ENCODE measurements around the gene CYGB. TPM values are rescaled to one million over a fixed set of nuclear protein-coding genes. Genes with fewer than 3 reads are reported as not detected.

The CYGB gene
- total and polyA plus RNA-seq, 9 of the 15 experiments (the other 6 are each of a cell fraction or from before 2014, with no cell fraction given): 0.08 to 0.95 (median 0.18) TPM; not detected in 5

GRCh38 chr17:76532072-76532651, 5.3 kb downstream of the CYGB start (continued):
- TF ChIP-seq ZFP36 (IDR thresholded peaks at IDR 0.05; ENCODE audit: low read depth, low read length, partially characterized antibody): peak; percentile 78
- TF ChIP-seq HMGN3 (IDR thresholded peaks at IDR 0.05; ENCODE audit: borderline replicate concordance, extremely low read depth, insufficient read length, low read depth, low read length): no peak

- H3K27me3 ChIP-seq (ENCODE audit: control insufficient read depth in 2 of 2, insufficient read depth in 2 of 2, low read length in 2 of 2): no peaks in the 10 kb centered on the region
- H3K27ac ChIP-seq (ENCODE audit: extremely low read depth, low read depth, low read length): no peak overlapping the region
- WGBS (ENCODE audit: insufficient coverage, low coverage, missing lambda C conversion rate): 77% methylated on average over 17 of the region's 18 CpGs
- no peak for FAIRE-seq
- POLR2A ChIA-PET: interaction anchor here (0.6 to 0.7 kb wide), 4 partner anchors 25 to 635 kb away, joined by 3 to 4 read pairs (median 3); no protein-coding TSS in a partner anchor
- in situ Hi-C loops (cut with MboI): no loop called here
- ATAC-seq: no peak
- no peaks in the 10 kb centered on the region; the same call in 2 of the 3 replicates for H3K36me3 ChIP-seq (ENCODE audit: control insufficient read depth, insufficient read depth, low read length)
- no peak overlapping the region for H3K4me2 ChIP-seq (ENCODE audit: insufficient read depth, low read length)
- no TSS peak for BruUV-seq (replicated peaks)
- DNase-seq (ENCODE audit: extremely low read depth in 1 of 4, low spot score in 3 of 4): no peak
- H3K4me1 ChIP-seq (replicated peaks in 1 of 2; ENCODE audit: control insufficient read depth in 2 of 2, insufficient read depth in 2 of 2, low read length in 2 of 2): peaks cover 30 to 62% of the 10 kb centered on the region in 2 experiments
- no peak overlapping the region for H3K4me3 ChIP-seq
- no peaks in the 10 kb centered on the region for H3K79me2 ChIP-seq (ENCODE audit: control insufficient read depth, insufficient read depth, low read length)
- H3K9me1 ChIP-seq (ENCODE audit: control insufficient read depth, insufficient read depth, low read length): no peaks in the 10 kb centered on the region
- intact Hi-C loops (cut with micrococcal nuclease): no loop called here
- peak overlapping the region; percentile 97 for H2AFZ ChIP-seq (ENCODE audit: low read depth, low read length)
- no peaks in the 10 kb centered on the region for H3K9me3 ChIP-seq (replicated peaks; ENCODE audit: control insufficient read depth, insufficient read depth, low read depth, low read length)
- peak overlapping the region in 1 of 2 experiments; percentile 90; a peak in 3 of 4 replicates for H3K9ac ChIP-seq (ENCODE audit: insufficient read depth in 1 of 2, low read depth in 2 of 2, low read length in 2 of 2)
- TF ChIP-seq THRB (CRISPR knock-in tag; conservative IDR thresholded peaks at IDR 0.05) (no peak), ZNF407 (IDR thresholded peaks at IDR 0.05; ENCODE audit: low read depth) (no peak), ZNF444 (CRISPR knock-in tag; IDR thresholded peaks at IDR 0.05) (no peak), ZNF253 (CRISPR knock-in tag; conservative IDR thresholded peaks at IDR 0.05) (no peak), CBFA2T3 (IDR thresholded peaks at IDR 0.05) (no peak), ZBTB8A (IDR thresholded peaks at IDR 0.05; ENCODE audit: partially characterized antibody) (no peak), ZNF583 (CRISPR knock-in tag; IDR thresholded peaks at IDR 0.05) (no peak), FUS (optimal IDR thresholded peaks at IDR 0.05; ENCODE audit: low read depth, low read length) (no peak), ZNF354B (CRISPR knock-in tag; IDR thresholded peaks at IDR 0.05) (no peak)
- H4K20me1 ChIP-seq (replicated peaks; ENCODE audit: control insufficient read depth, insufficient read depth, low read length): no peaks in the 10 kb centered on the region
- CTCF ChIA-PET (ENCODE audit: low intra/inter-chr PET ratio): no interaction called here
Observed at GRCh38 chr17:76531486-76532038, 5.9 kb downstream of the CYGB start.

Measured in K562 (cell line).